ENCODE results near the gene MTMR3. TPM values are rescaled to one million over a fixed set of nuclear protein-coding genes. Genes with fewer than 3 reads are reported as not detected.
"Not testable (repeated sequence)": the region's sequence is repeated elsewhere in the genome, so short reads cannot be mapped to it uniquely, and the experiment has no call there.

The MTMR3 gene
- total and polyA plus RNA-seq, 11 donors = 9.6 to 44.8 (median 34.6) TPM

DNA sequence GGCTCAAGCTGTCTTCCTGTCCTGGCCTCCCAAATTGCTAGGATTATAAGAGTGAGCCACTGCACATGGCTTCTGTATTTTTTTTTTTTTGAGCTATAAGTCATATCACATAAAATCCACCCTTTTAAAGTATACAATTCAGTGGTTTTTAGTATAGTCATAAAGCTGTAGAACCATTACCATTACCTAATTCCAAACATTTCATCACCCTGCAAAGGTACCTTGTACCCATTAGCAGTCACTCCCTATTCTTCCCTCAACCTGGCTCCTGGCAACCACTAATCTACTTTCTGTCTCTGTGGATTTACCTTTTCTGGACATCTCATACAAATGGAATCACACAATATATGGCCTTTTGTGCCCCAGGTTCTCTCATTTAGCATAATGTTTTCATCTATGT lies 84.5 kb downstream of the MTMR3 start:
- intact Hi-C loops (cut with DNase I) = no loop called here
- H3K27ac ChIP-seq = no peak overlapping the region
- peaks cover 0 to 15% (median 10%) of the 10 kb centered on the region in 9 donors for H3K36me3 ChIP-seq
- no peak overlapping the region for H3K4me3 ChIP-seq
- ATAC-seq (no peak), DNase-seq (no peak)
- H3K4me1 ChIP-seq = peaks cover 0 to 16% (median 0%) of the 10 kb centered on the region in 12 donors
- no peaks in the 10 kb centered on the region for H3K9me3 ChIP-seq
- no peaks in the 10 kb centered on the region for H3K27me3 ChIP-seq
- TF ChIP-seq, protein P1, sequence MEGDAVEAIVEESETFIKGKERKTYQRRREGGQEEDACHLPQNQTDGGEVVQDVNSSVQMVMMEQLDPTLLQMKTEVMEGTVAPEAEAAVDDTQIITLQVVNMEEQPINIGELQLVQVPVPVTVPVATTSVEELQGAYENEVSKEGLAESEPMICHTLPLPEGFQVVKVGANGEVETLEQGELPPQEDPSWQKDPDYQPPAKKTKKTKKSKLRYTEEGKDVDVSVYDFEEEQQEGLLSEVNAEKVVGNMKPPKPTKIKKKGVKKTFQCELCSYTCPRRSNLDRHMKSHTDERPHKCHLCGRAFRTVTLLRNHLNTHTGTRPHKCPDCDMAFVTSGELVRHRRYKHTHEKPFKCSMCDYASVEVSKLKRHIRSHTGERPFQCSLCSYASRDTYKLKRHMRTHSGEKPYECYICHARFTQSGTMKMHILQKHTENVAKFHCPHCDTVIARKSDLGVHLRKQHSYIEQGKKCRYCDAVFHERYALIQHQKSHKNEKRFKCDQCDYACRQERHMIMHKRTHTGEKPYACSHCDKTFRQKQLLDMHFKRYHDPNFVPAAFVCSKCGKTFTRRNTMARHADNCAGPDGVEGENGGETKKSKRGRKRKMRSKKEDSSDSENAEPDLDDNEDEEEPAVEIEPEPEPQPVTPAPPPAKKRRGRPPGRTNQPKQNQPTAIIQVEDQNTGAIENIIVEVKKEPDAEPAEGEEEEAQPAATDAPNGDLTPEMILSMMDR (IDR thresholded peaks at IDR 0.05) = no peak
- TF ChIP-seq POLR2A (IDR thresholded peaks at IDR 0.05) = no peak

DNA sequence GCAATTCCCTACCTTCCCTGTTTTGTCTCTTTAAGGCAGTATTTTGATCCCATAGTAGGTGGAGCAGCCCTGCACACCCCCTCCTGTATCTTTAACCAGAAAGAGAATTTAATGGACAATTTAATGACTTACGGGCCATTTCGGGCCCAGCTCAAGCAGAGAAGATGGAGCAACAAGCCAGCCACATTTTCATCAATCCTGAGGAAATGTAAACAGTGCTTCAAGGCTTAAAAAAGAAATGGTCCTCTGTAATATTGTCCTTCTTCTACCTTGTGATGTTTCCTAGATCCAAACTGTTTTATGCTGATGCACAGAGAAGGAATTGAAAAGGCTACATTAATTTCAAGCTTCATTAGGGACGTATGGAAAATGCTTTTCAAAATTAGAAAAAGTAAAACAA lies 88.6 kb downstream of the MTMR3 start:
- no peak overlapping the region for H3K4me3 ChIP-seq
- peaks cover 0 to 19% (median 8%) of the 10 kb centered on the region in 9 donors for H3K36me3 ChIP-seq
- H3K27me3 ChIP-seq = no peaks in the 10 kb centered on the region
- TF ChIP-seq, protein P1 (IDR thresholded peaks at IDR 0.05) = no peak
- TF ChIP-seq POLR2A (IDR thresholded peaks at IDR 0.05) = no peak
- no peaks in the 10 kb centered on the region for H3K9me3 ChIP-seq
- no peak overlapping the region for H3K27ac ChIP-seq
- H3K4me1 ChIP-seq = peaks cover 0 to 15% (median 5%) of the 10 kb centered on the region in 12 donors
- intact Hi-C loops (cut with DNase I) = loop anchor here in 1 of 10 donors (10.0 kb wide), 1 partner anchor 87 kb away; the partner anchor contains the start of gene MTMR3
- 90 to 95% (median 92%) methylated on average over 3 of the region's 3 CpGs for WGBS, 4 donors
- DNase-seq = no peak
- no peak for ATAC-seq

DNA sequence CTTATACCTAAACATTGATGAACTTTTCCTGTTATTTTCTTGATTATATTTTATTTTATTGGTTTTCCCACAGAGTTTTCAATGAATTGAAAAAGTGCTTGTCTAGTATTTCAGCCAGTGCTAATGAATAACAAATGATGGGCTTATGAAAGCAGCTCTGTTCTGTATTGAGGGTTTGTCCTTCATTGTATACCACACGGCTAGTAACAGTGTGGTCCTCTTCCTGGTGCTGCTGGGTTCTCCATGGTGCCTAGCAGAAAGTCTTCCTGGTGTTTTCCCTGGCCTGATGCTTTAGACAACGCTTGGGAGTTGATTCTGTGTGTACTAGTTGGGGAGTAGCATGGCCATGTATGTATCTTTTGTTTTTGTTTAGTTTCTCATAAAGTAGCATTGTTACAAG lies 89.1 kb downstream of the MTMR3 start:
- intact Hi-C loops (cut with DNase I) = loop anchor here in 1 of 10 donors (10.0 kb wide), 1 partner anchor 87 kb away; the partner anchor contains the start of gene MTMR3

DNA sequence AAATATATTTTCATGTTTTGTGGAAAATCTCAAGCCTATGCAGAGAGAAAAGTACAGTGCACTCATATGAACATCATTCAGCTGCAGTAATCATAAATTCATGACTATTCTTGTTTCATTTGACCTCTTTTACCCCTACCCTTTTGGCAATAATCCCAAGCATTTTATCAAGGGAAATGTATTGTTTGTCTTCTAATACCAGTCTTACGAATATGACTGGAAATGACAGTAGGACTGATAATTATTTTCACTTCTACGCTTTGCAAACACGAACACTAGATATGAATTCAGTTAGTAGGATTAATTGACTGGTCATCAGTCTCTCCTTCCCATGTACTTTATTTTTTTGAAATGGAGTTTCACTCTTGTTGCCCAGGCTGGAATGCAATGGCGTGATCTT lies 90.3 kb downstream of the MTMR3 start:
- no peak overlapping the region for H3K27ac ChIP-seq
- DNase-seq (no peak), ATAC-seq (no peak)
- H3K9me3 ChIP-seq = no peaks in the 10 kb centered on the region
- WGBS, 4 donors = 57 to 69% (median 62%) methylated on average over 4 of the region's 4 CpGs
- H3K36me3 ChIP-seq = peaks cover 0 to 24% (median 12%) of the 10 kb centered on the region in 9 donors
- intact Hi-C loops (cut with DNase I) = loop anchor here in 1 of 10 donors (10.0 kb wide), 1 partner anchor 88 kb away; the partner anchor contains the start of gene MTMR3
- TF ChIP-seq, protein P1 (IDR thresholded peaks at IDR 0.05) = no peak
- no peak for TF ChIP-seq POLR2A (IDR thresholded peaks at IDR 0.05)
- no peak overlapping the region for H3K4me3 ChIP-seq
- H3K27me3 ChIP-seq = no peaks in the 10 kb centered on the region
- peaks cover 0 to 15% (median 5%) of the 10 kb centered on the region in 12 donors for H3K4me1 ChIP-seq

More for the DNA sequence above, 89.1 kb downstream of the MTMR3 start:
- 78 to 96% (median 90%) methylated on average over 2 of the region's 2 CpGs for WGBS, 4 donors
- H3K27me3 ChIP-seq = no peaks in the 10 kb centered on the region
- no peaks in the 10 kb centered on the region for H3K9me3 ChIP-seq
- no peak overlapping the region for H3K27ac ChIP-seq
- peaks cover 0 to 19% (median 10%) of the 10 kb centered on the region in 9 donors for H3K36me3 ChIP-seq
- no peak for TF ChIP-seq POLR2A (IDR thresholded peaks at IDR 0.05)
- TF ChIP-seq, protein P1 (IDR thresholded peaks at IDR 0.05) = no peak
- no peak for ATAC-seq
- no peak overlapping the region for H3K4me3 ChIP-seq
- H3K4me1 ChIP-seq = peaks cover 0 to 15% (median 5%) of the 10 kb centered on the region in 12 donors
- no peak for DNase-seq

DNA sequence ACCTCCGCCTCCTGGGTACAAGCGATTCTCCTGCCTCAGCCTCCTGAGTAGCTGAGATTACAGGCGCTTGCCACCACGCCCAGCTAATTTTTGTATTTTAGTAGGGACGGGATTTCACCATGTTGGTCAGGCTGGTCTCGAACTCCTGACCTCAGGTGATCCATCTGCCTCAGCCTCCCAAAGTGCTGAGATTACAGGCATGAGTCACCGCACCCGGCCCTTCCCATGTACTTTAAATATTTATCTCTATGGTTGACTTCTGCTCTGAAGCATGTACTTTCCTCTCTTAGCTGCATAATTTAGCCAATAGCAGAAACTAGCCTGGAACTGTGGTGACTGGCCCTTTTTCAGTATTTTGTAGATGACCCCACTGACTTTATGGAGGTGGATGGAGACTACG lies 90.7 kb downstream of the MTMR3 start:
- Histone ChIP-seq H3K4me1 (peaks cover 0 to 15% (median 5%) of the 10 kb centered on the region in 12 donors), H3K36me3 (peaks cover 0 to 28% (median 16%) of the 10 kb centered on the region in 9 donors)
- not testable (repeated sequence) for H3K27me3 ChIP-seq, H3K4me3 ChIP-seq, H3K9me3 ChIP-seq, ATAC-seq, DNase-seq, H3K27ac ChIP-seq
- 75 to 95% (median 88%) methylated on average over 9 of the region's 9 CpGs for WGBS, 4 donors
- intact Hi-C loops (cut with DNase I) = loop anchor here in 1 of 10 donors (10.0 kb wide), 1 partner anchor 89 kb away; the partner anchor contains the start of gene MTMR3
